AG20443 (cell line): ENCODE data around the gene TMSB15A.
A peak's percentile ranks its signal among the peaks of the same experiment; 100 is the strongest.
"Not testable (repeated sequence)": the region's sequence is repeated elsewhere in the genome, so short reads cannot be mapped to it uniquely, and the experiment has no call there.

Experiments
- DNase-seq: peaks from one replicate; pipeline ENCODE4 v3.0.0; 2012; ENCODE audit warnings: low spot score, mixed read lengths

The TMSB15A gene

GRCh38 chrX:102515975-102516941 lies at the start of gene TMSB15A:
Gene TMSB15A, minus strand, starts transcription at chrX:102516739.
- DNase-seq, result peak; percentile 81

- DNase-seq, result no peak
Observed at GRCh38 chrX:102560423-102561068, 44.0 kb upstream of the TMSB15A start.

- DNase-seq, result no peak
Observed at GRCh38 chrX:102558607-102559006, 42.1 kb upstream of the TMSB15A start.

GRCh38 chrX:102548231-102548630 lies 31.7 kb upstream of the TMSB15A start:
- no peak for DNase-seq

- peak; percentile 4 for DNase-seq
Observed at GRCh38 chrX:102546828-102547493, 30.4 kb upstream of the TMSB15A start.

GRCh38 chrX:102546175-102546574 lies 29.6 kb upstream of the TMSB15A start:
- not testable (repeated sequence) for DNase-seq

- no peak for DNase-seq
Observed at GRCh38 chrX:102535958-102536357, 19.4 kb upstream of the TMSB15A start.

- no peak for DNase-seq
Observed at GRCh38 chrX:102517326-102517725, 787 bp upstream of the TMSB15A start.

- no peak for DNase-seq
Observed at GRCh38 chrX:102514536-102514935, 2.0 kb downstream of the TMSB15A start.

- no peak for DNase-seq
Observed at GRCh38 chrX:102498732-102499131, 17.8 kb downstream of the TMSB15A start.

GRCh38 chrX:102491766-102492165 lies 24.8 kb downstream of the TMSB15A start:
- no peak for DNase-seq

GRCh38 chrX:102478765-102479164 lies 37.8 kb downstream of the TMSB15A start:
- DNase-seq, result not testable (repeated sequence)

- not testable (repeated sequence) for DNase-seq
Observed at GRCh38 chrX:102471762-102472220, 44.7 kb downstream of the TMSB15A start, which contains the start of gene TCP11X2. Gene TCP11X2, minus strand, starts transcription at chrX:102471812.

- DNase-seq, result not testable (repeated sequence)
Observed at GRCh38 chrX:102470215-102470614, 46.3 kb downstream of the TMSB15A start.
